Stomach (tissue), 4 donors: Measurements from ENCODE around the gene DPEP2NB.

Source experiments
- CTCF ChIP-seq, 7 experiments: fragments of 450-650 bp in 4 of 7; fragments of 200-600 bp in 3 of 7; sonication (generic) in 3 of 7; IDR thresholded peaks; one replicate each; pipeline ENCODE4 v1.5.1; 2016 to 2019; ENCODE audit warnings: antibody characterized with exemption in 7 of 7, control low read depth in 2 of 7, mild to moderate bottlenecking in 1 of 7
- EP300 ChIP-seq: sonication (generic); formaldehyde crosslinking; IDR thresholded peaks from one replicate; pipeline ENCODE4 v1.6.1; 2017; ENCODE audit warnings: antibody characterized with exemption
- POLR2A ChIP-seq, 4 donors: fragments of 450-650 bp; IDR thresholded peaks; one replicate each; pipeline ENCODE4 v1.6.1; 2016; ENCODE audit warnings: antibody characterized with exemption in 4 of 4, control low read depth in 2 of 4, mild to moderate bottlenecking in 1 of 4, moderate library complexity in 1 of 4

- TF ChIP-seq CTCF (IDR thresholded peaks at IDR 0.05) (no peak), EP300 (no peak), POLR2A (IDR thresholded peaks at IDR 0.05) (no peak)
Observed at GRCh38 chr16:67977005-67977404, 38.7 kb downstream of the DPEP2NB start.
